Mesendoderm (in vitro differentiated cells): ENCODE data around the gene TCN1.
A peak's percentile ranks its signal among the peaks of the same experiment; 100 is the strongest.

ENCODE experiments used
- DNase-seq: peaks from one replicate; pipeline ENCODE4 v3.0.0; 2013
- H2AK5ac ChIP-seq: 2 replicates; pipeline ENCODE4 v1.6.1; 2013; ENCODE audit warnings: low read length, inconsistent platforms
- H2BK120ac ChIP-seq: 2 replicates; pipeline ENCODE4 v1.6.1; 2013; ENCODE audit warnings: low read depth, mild to moderate bottlenecking, low read length, moderate library complexity, mixed read lengths
- H2BK15ac ChIP-seq: replicated peaks from 2 replicates; pipeline ENCODE4 v1.6.1; 2013; ENCODE audit warnings: low read depth, mild to moderate bottlenecking, moderate library complexity
- H2BK5ac ChIP-seq: 2 replicates; pipeline ENCODE4 v1.6.1; 2013; ENCODE audit warnings: low read length, inconsistent platforms
- H3K18ac ChIP-seq: 2 replicates; pipeline ENCODE4 v1.6.1; 2013; ENCODE audit warnings: mild to moderate bottlenecking, low read length, mixed read lengths
- H3K23ac ChIP-seq: one replicate; pipeline ENCODE4 v1.6.1; 2013; ENCODE audit warnings: low read length
- H3K27ac ChIP-seq: 2 replicates; pipeline ENCODE4 v1.5.1; 2013; ENCODE audit warnings: low read depth, mild to moderate bottlenecking, inconsistent platforms, low read length, moderate library complexity
- H3K27me3 ChIP-seq: 2 replicates; pipeline ENCODE4 v1.6.1; 2013; ENCODE audit warnings: low read length, control low read depth, mild to moderate bottlenecking, inconsistent platforms; ENCODE audit not compliant: insufficient read depth, poor library complexity
- H3K36me3 ChIP-seq: 2 replicates; pipeline ENCODE4 v1.6.1; 2013; ENCODE audit warnings: low read length, inconsistent platforms; ENCODE audit not compliant: control insufficient read depth, insufficient read depth
- H3K4ac ChIP-seq: one replicate; pipeline ENCODE4 v1.6.1; 2013; ENCODE audit warnings: low read depth, mild to moderate bottlenecking, low read length, moderate library complexity
- H3K4me1 ChIP-seq: 2 replicates; pipeline ENCODE4 v1.6.1; 2013; ENCODE audit warnings: low read depth, low read length, inconsistent platforms; ENCODE audit not compliant: control insufficient read depth
- H3K4me2 ChIP-seq: 2 replicates; pipeline ENCODE4 v1.6.1; 2013; ENCODE audit warnings: low read length
- H3K4me3 ChIP-seq: 2 replicates; pipeline ENCODE4 v1.5.1; 2013; ENCODE audit warnings: mild to moderate bottlenecking, low read length
- H3K56ac ChIP-seq: one replicate; pipeline ENCODE4 v1.6.1; 2013; ENCODE audit warnings: low read length
- H3K79me1 ChIP-seq: 2 replicates; pipeline ENCODE4 v1.6.1; 2013; ENCODE audit warnings: low read length, inconsistent platforms
- H3K79me2 ChIP-seq: 2 replicates; pipeline ENCODE4 v1.6.1; 2013; ENCODE audit warnings: mild to moderate bottlenecking, low read length; ENCODE audit not compliant: control insufficient read depth, insufficient read depth
- H3K9ac ChIP-seq: 2 replicates; pipeline ENCODE4 v1.6.1; 2013; ENCODE audit warnings: low read length, inconsistent platforms
- H4K5ac ChIP-seq: one replicate; pipeline ENCODE4 v1.6.1; 2013; ENCODE audit warnings: low read length
- H4K8ac ChIP-seq: one replicate; pipeline ENCODE4 v1.6.1; 2013; ENCODE audit warnings: low read depth, mild to moderate bottlenecking, control low read depth, low read length, moderate library complexity
- WGBS: extraction: QIAGEN DNeasy Blood & Tissue Kit; methylation state at CpG from one replicate; pipeline ENCODE4 v1.1.7; 2013; ENCODE audit warnings: low lambda C conversion rate, missing lambda C conversion rate; ENCODE audit not compliant: insufficient coverage; ENCODE audit errors: extremely low coverage; 5-methylcytosine and 5-hydroxymethylcytosine counted together

Gene TCN1

GRCh38 chr11:59879567-59879966 is 13.3 kb upstream of the TCN1 start:
- H2AK5ac ChIP-seq, result no peak overlapping the region

GRCh38 chr11:59878575-59878974 is 12.3 kb upstream of the TCN1 start, which contains the start of gene OOSP3:
Gene OOSP3, plus strand, starts transcription at chr11:59878782. Its CDS starts 27 bp downstream, at chr11:59878809.
- Histone ChIP-seq H3K23ac (no peak within 1 kb of the TSS), H3K4me3 (no peak within 1 kb of the TSS), H3K36me3 (no peaks in the 10 kb centered on the region), H3K18ac (no peak within 1 kb of the TSS), H3K4me1 (no peaks in the 10 kb centered on the region), H3K9ac (no peak within 1 kb of the TSS), H4K8ac (peak within 1 kb of the TSS; percentile 86), H3K4ac (no peak within 1 kb of the TSS), H3K79me1 (no peaks in the 10 kb centered on the region), H3K27me3 (no peaks in the 10 kb centered on the region), H3K4me2 (no peak within 1 kb of the TSS), H3K56ac (no peak within 1 kb of the TSS), H3K79me2 (no peaks in the 10 kb centered on the region), H2AK5ac (no peak within 1 kb of the TSS), H2BK5ac (no peak within 1 kb of the TSS), H2BK120ac (no peak within 1 kb of the TSS), H2BK15ac (no peak within 1 kb of the TSS), H3K27ac (no peak within 1 kb of the TSS), H4K5ac (no peak within 1 kb of the TSS)
- no peak for DNase-seq
- no CpG with 5 or more reads among the region's 5 CpGs for WGBS

More at GRCh38 chr11:59879567-59879966, 13.3 kb upstream of the TCN1 start:
- H2BK5ac ChIP-seq, result no peak overlapping the region
- H3K56ac ChIP-seq, result no peak overlapping the region
- no peaks in the 10 kb centered on the region for H3K36me3 ChIP-seq
- no peak overlapping the region for H3K27ac ChIP-seq
- no peaks in the 10 kb centered on the region for H3K79me2 ChIP-seq
- no peak overlapping the region for H2BK120ac ChIP-seq
- H3K4ac ChIP-seq, result no peak overlapping the region
- no peak for DNase-seq
- no peak overlapping the region for H3K4me2 ChIP-seq
- H3K4me3 ChIP-seq, result no peak overlapping the region
- no peak overlapping the region for H4K5ac ChIP-seq
- no peak overlapping the region for H3K18ac ChIP-seq
- peak overlapping the region; percentile 86 for H4K8ac ChIP-seq
- no peak overlapping the region for H3K23ac ChIP-seq
- H2BK15ac ChIP-seq, result no peak overlapping the region
- H3K4me1 ChIP-seq, result no peaks in the 10 kb centered on the region
- no peak overlapping the region for H3K9ac ChIP-seq
- H3K27me3 ChIP-seq, result no peaks in the 10 kb centered on the region
- no CpG with 5 or more reads among the region's 1 CpG for WGBS
- no peaks in the 10 kb centered on the region for H3K79me1 ChIP-seq

GRCh38 chr11:59877784-59878183 is 11.5 kb upstream of the TCN1 start:
- Histone ChIP-seq H3K79me1 (no peaks in the 10 kb centered on the region), H2AK5ac (no peak overlapping the region), H3K56ac (no peak overlapping the region), H3K79me2 (no peaks in the 10 kb centered on the region), H2BK120ac (no peak overlapping the region), H3K18ac (no peak overlapping the region), H3K27me3 (no peaks in the 10 kb centered on the region), H3K4me1 (no peaks in the 10 kb centered on the region), H3K4me3 (no peak overlapping the region), H3K27ac (no peak overlapping the region), H4K5ac (no peak overlapping the region), H3K9ac (no peak overlapping the region), H3K4me2 (no peak overlapping the region), H4K8ac (no peak overlapping the region), H3K23ac (no peak overlapping the region), H2BK5ac (no peak overlapping the region), H3K4ac (no peak overlapping the region), H2BK15ac (no peak overlapping the region), H3K36me3 (no peaks in the 10 kb centered on the region)
- DNase-seq, result peak; percentile 49

- H3K27me3 ChIP-seq, result no peaks in the 10 kb centered on the region
- no peak for DNase-seq
- H3K56ac ChIP-seq, result no peak overlapping the region
- H2BK120ac ChIP-seq, result no peak overlapping the region
- no peaks in the 10 kb centered on the region for H3K4me1 ChIP-seq
- no peak overlapping the region for H2BK5ac ChIP-seq
- H3K18ac ChIP-seq, result no peak overlapping the region
- H4K8ac ChIP-seq, result no peak overlapping the region
- H4K5ac ChIP-seq, result no peak overlapping the region
- H3K79me1 ChIP-seq, result no peaks in the 10 kb centered on the region
- no peak overlapping the region for H3K23ac ChIP-seq
- H3K4ac ChIP-seq, result no peak overlapping the region
- no peaks in the 10 kb centered on the region for H3K36me3 ChIP-seq
- no peak overlapping the region for H3K27ac ChIP-seq
- no peak overlapping the region for H2BK15ac ChIP-seq
- no peak overlapping the region for H3K4me2 ChIP-seq
- no peak overlapping the region for H3K4me3 ChIP-seq
- no peaks in the 10 kb centered on the region for H3K79me2 ChIP-seq
- H3K9ac ChIP-seq, result no peak overlapping the region
- no peak overlapping the region for H2AK5ac ChIP-seq
Observed at GRCh38 chr11:59877325-59877724, 11.0 kb upstream of the TCN1 start.

- Histone ChIP-seq H2BK5ac (no peak overlapping the region), H3K9ac (no peak overlapping the region), H3K27me3 (no peaks in the 10 kb centered on the region), H3K56ac (no peak overlapping the region), H2BK15ac (no peak overlapping the region), H2BK120ac (no peak overlapping the region), H3K18ac (no peak overlapping the region), H4K5ac (no peak overlapping the region), H3K36me3 (no peaks in the 10 kb centered on the region), H3K4ac (no peak overlapping the region), H3K4me1 (no peaks in the 10 kb centered on the region), H3K23ac (no peak overlapping the region), H3K79me1 (no peaks in the 10 kb centered on the region), H3K4me2 (no peak overlapping the region), H2AK5ac (no peak overlapping the region), H3K79me2 (no peaks in the 10 kb centered on the region), H3K27ac (no peak overlapping the region), H3K4me3 (no peak overlapping the region), H4K8ac (no peak overlapping the region)
- WGBS, result no CpG with 5 or more reads among the region's 9 CpGs
- DNase-seq, result no peak
Observed at GRCh38 chr11:59875856-59876519, 9.7 kb upstream of the TCN1 start.

GRCh38 chr11:59872076-59872475 is 5.8 kb upstream of the TCN1 start:
- H3K4me2 ChIP-seq, result no peak overlapping the region
- H4K8ac ChIP-seq, result no peak overlapping the region
- no peaks in the 10 kb centered on the region for H3K36me3 ChIP-seq
- no peak overlapping the region for H3K23ac ChIP-seq
- no peaks in the 10 kb centered on the region for H3K4me1 ChIP-seq
- no peak overlapping the region for H3K18ac ChIP-seq
- H3K27ac ChIP-seq, result no peak overlapping the region
- no peak overlapping the region for H2AK5ac ChIP-seq
- H3K9ac ChIP-seq, result no peak overlapping the region
- no peak overlapping the region for H3K4ac ChIP-seq
- H3K4me3 ChIP-seq, result no peak overlapping the region
- H2BK15ac ChIP-seq, result no peak overlapping the region
- no peaks in the 10 kb centered on the region for H3K79me2 ChIP-seq
- no peaks in the 10 kb centered on the region for H3K79me1 ChIP-seq
- no peak overlapping the region for H2BK120ac ChIP-seq
- no peak overlapping the region for H4K5ac ChIP-seq
- no peak overlapping the region for H2BK5ac ChIP-seq
- no peak overlapping the region for H3K56ac ChIP-seq
- no peak for DNase-seq
- no peaks in the 10 kb centered on the region for H3K27me3 ChIP-seq
